Neural progenitor cell (in vitro differentiated cells): ENCODE data around the gene S100A12. TPM values are rescaled to one million over a fixed set of nuclear protein-coding genes. Genes with fewer than 3 reads are reported as not detected.

Experiments used
- DNase-seq: peaks from one replicate; pipeline ENCODE4 v3.0.0-alpha.2; 2016; ENCODE audit warnings: low spot score
- H2AFZ ChIP-seq: fragments of 200-600 bp; sonication (generic); replicated peaks from 2 replicates; pipeline ENCODE4 v1.6.1; 2016; ENCODE audit warnings: antibody characterized with exemption
- H3F3A ChIP-seq: fragments of 200-600 bp; sonication (generic); 2 replicates; pipeline ENCODE4 v1.6.1; 2016; ENCODE audit warnings: antibody characterized with exemption, low read depth
- H3K27ac ChIP-seq: fragments of 200-600 bp; sonication (generic); 2 replicates; pipeline ENCODE4 v1.5.1; 2016; ENCODE audit warnings: mild to moderate bottlenecking
- H3K27me3 ChIP-seq: fragments of 200-600 bp; sonication (generic); 2 replicates; pipeline ENCODE4 v1.6.1; 2016; ENCODE audit warnings: mild to moderate bottlenecking, moderate library complexity
- H3K36me3 ChIP-seq: fragments of 200-600 bp; sonication (generic); 2 replicates; pipeline ENCODE4 v1.5.1; 2016
- H3K4me1 ChIP-seq: fragments of 200-600 bp; sonication (generic); 2 replicates; pipeline ENCODE4 v1.6.1; 2016; ENCODE audit warnings: mixed run types
- H3K4me2 ChIP-seq: fragments of 200-600 bp; sonication (generic); 2 replicates; pipeline ENCODE4 v1.6.1; 2016
- H3K4me3 ChIP-seq: fragments of 200-600 bp; sonication (generic); 2 replicates; pipeline ENCODE4 v1.5.1; 2016
- H3K79me2 ChIP-seq: fragments of 200-600 bp; sonication (generic); 2 replicates; pipeline ENCODE4 v1.6.1; 2016; ENCODE audit warnings: low read depth
- H3K9ac ChIP-seq: fragments of 200-600 bp; sonication (generic); 2 replicates; pipeline ENCODE4 v1.6.1; 2016
- H3K9me3 ChIP-seq: fragments of 200-600 bp; sonication (generic); 2 replicates; pipeline ENCODE4 v1.5.1; 2016; ENCODE audit warnings: low read depth
- H4K20me1 ChIP-seq: fragments of 200-600 bp; sonication (generic); 2 replicates; pipeline ENCODE4 v1.6.1; 2016; ENCODE audit warnings: low read depth
- H3K27ac Mint-ChIP-seq: 3 replicates; pipeline ENCODE4 v1.8.0; 2021; ENCODE audit warnings: mixed read lengths
- H3K27me3 Mint-ChIP-seq: 2 replicates; pipeline ENCODE4 v1.8.0; 2022; ENCODE audit warnings: low read depth, mild to moderate bottlenecking, inconsistent platforms, moderate library complexity, mixed read lengths; ENCODE audit not compliant: insufficient read depth
- H3K36me3 Mint-ChIP-seq: 3 replicates; pipeline ENCODE4 v1.8.0; 2021; ENCODE audit warnings: mixed read lengths
- H3K4me1 Mint-ChIP-seq: 3 replicates; pipeline ENCODE4 v1.8.0; 2021; ENCODE audit warnings: mixed read lengths
- H3K4me3 Mint-ChIP-seq: 3 replicates; pipeline ENCODE4 v1.8.0; 2021; ENCODE audit warnings: mild to moderate bottlenecking, moderate library complexity, mixed read lengths
- H3K9me3 Mint-ChIP-seq: 3 replicates; pipeline ENCODE4 v1.8.0; 2020; ENCODE audit warnings: mixed read lengths
- EZH2 ChIP-seq: fragments of 200-600 bp; sonication (generic); IDR thresholded peaks from 2 replicates; pipeline ENCODE4 v1.6.1; 2017; ENCODE audit warnings: antibody characterized with exemption, mild to moderate bottlenecking, moderate library complexity
- EZH2phosphoT487 ChIP-seq: fragments of 200-600 bp; sonication (generic); IDR thresholded peaks from 2 replicates; pipeline ENCODE4 v1.6.1; 2017; ENCODE audit warnings: antibody characterized with exemption
- total RNA-seq: library from RNA; depleted of rRNA; stranded (reverse); fragments of >200 nt; gene quantifications from 2 replicates; pipeline ENCODE4 v1.2.3, GENCODE V29; 2015; ENCODE audit warnings: low replicate concordance
- TF ChIP-seq, protein P1 (sequence below): fragments of 200-600 bp; sonication (generic); IDR thresholded peaks from 2 replicates; pipeline ENCODE4 v1.5.1; 2017; ENCODE audit warnings: antibody characterized with exemption, mild to moderate bottlenecking

The S100A12 gene
- total RNA-seq, 1 donor from 2014 or later = not detected

DNA sequence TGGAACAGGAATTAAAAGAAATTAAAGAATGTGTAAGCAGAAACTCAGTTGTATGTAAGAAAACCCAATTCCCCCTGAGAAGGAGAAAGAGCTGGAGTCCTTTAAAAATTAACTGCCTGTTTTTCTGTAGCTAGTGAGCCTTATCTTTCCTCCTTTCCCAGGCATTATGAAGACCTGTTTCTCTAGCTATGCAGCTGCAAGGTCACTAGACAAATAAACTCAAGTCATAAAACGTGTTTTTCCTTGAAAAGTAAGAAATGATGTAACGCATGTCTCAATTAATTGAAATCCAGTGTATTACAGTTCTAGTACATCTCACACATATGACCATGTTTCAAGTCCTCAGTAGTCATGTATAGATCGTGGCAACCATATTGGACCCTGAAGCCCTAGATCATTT, 5.3 kb downstream of the S100A12 start:
- H4K20me1 ChIP-seq = no peaks in the 10 kb centered on the region
- no peaks in the 10 kb centered on the region for H3K9me3 ChIP-seq
- no peaks in the 10 kb centered on the region for H3K9me3 Mint-ChIP-seq
- H3K9ac ChIP-seq = no peak overlapping the region
- peaks cover 10% of the 10 kb centered on the region for H3K27me3 Mint-ChIP-seq
- TF ChIP-seq EZH2 (no peak), EZH2phosphoT487 (no peak)
- TF ChIP-seq, protein P1, sequence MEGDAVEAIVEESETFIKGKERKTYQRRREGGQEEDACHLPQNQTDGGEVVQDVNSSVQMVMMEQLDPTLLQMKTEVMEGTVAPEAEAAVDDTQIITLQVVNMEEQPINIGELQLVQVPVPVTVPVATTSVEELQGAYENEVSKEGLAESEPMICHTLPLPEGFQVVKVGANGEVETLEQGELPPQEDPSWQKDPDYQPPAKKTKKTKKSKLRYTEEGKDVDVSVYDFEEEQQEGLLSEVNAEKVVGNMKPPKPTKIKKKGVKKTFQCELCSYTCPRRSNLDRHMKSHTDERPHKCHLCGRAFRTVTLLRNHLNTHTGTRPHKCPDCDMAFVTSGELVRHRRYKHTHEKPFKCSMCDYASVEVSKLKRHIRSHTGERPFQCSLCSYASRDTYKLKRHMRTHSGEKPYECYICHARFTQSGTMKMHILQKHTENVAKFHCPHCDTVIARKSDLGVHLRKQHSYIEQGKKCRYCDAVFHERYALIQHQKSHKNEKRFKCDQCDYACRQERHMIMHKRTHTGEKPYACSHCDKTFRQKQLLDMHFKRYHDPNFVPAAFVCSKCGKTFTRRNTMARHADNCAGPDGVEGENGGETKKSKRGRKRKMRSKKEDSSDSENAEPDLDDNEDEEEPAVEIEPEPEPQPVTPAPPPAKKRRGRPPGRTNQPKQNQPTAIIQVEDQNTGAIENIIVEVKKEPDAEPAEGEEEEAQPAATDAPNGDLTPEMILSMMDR = no peak
- H3K36me3 Mint-ChIP-seq = no peaks in the 10 kb centered on the region
- H3K4me3 Mint-ChIP-seq = no peak overlapping the region
- no peaks in the 10 kb centered on the region for H3K79me2 ChIP-seq
- no peaks in the 10 kb centered on the region for H3K27me3 ChIP-seq
- no peak overlapping the region for H3K4me3 ChIP-seq
- no peaks in the 10 kb centered on the region for H3K4me1 Mint-ChIP-seq
- H3K4me2 ChIP-seq = no peak overlapping the region
- H3K27ac Mint-ChIP-seq = no peak overlapping the region
- no peaks in the 10 kb centered on the region for H3K36me3 ChIP-seq
- no peak overlapping the region for H3K27ac ChIP-seq
- H3F3A ChIP-seq = no peaks in the 10 kb centered on the region
- DNase-seq = no peak
- no peaks in the 10 kb centered on the region for H3K4me1 ChIP-seq
- H2AFZ ChIP-seq = no peak overlapping the region

DNA sequence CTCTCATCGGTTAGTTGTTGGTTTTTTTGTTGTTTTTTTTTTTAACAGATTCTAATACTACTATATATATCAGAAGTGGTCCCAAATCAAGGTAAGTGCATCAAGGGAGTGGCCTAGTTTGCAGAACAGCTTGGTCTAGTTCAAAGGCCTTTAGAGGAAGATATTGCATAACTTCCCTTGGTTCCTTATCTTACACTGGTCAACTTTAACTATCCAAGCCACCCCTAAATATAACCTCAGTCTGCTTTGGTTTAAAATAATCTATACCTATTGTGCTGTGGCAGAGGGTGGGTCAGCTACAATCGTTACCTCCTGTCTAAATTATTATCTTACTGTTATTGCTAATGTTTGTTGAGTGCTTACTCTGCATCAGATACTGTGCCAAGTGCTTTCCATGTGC, 6.9 kb downstream of the S100A12 start:
- Mint-ChIP-seq H3K27me3 (peaks cover 9% of the 10 kb centered on the region), H3K4me3 (no peak overlapping the region), H3K27ac (no peak overlapping the region), H3K9me3 (no peaks in the 10 kb centered on the region), H3K36me3 (no peaks in the 10 kb centered on the region), H3K4me1 (no peaks in the 10 kb centered on the region)
- Histone ChIP-seq H3F3A (no peaks in the 10 kb centered on the region), H3K36me3 (no peaks in the 10 kb centered on the region), H3K9ac (no peak overlapping the region), H3K79me2 (no peaks in the 10 kb centered on the region), H3K9me3 (no peaks in the 10 kb centered on the region), H3K27me3 (no peaks in the 10 kb centered on the region), H2AFZ (no peak overlapping the region), H3K4me3 (no peak overlapping the region), H3K4me1 (no peaks in the 10 kb centered on the region), H4K20me1 (no peaks in the 10 kb centered on the region), H3K27ac (no peak overlapping the region), H3K4me2 (no peak overlapping the region)
- TF ChIP-seq EZH2 (no peak), EZH2phosphoT487 (no peak)
- TF ChIP-seq, protein P1 = no peak
- DNase-seq = no peak

DNA sequence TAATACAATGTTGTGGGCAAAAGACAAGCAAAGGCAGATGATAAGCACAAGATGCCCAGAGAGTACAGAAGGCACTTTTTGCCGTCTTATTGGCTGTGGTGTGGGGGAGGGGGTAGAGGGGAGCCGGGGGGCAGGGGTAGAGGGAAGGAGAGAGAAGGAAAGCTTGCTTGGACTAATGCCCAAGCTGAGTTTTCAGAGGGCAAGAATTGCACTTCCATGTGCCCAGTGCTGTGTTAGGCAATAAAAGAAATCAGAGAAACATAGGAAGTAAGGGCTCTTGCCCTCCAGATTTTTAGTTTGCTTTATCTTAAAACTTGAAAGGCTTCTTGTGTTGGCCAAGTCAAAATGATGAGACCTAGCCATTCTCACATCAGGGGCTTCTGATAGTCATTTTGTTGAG, 8.3 kb downstream of the S100A12 start:
- H3K79me2 ChIP-seq = no peaks in the 10 kb centered on the region
- no peak overlapping the region for H3K27ac ChIP-seq
- Mint-ChIP-seq H3K4me3 (no peak overlapping the region), H3K9me3 (no peaks in the 10 kb centered on the region), H3K27ac (no peak overlapping the region), H3K36me3 (no peaks in the 10 kb centered on the region), H3K4me1 (no peaks in the 10 kb centered on the region), H3K27me3 (peaks cover 12% of the 10 kb centered on the region)
- no peaks in the 10 kb centered on the region for H3K9me3 ChIP-seq
- no peaks in the 10 kb centered on the region for H4K20me1 ChIP-seq
- no peaks in the 10 kb centered on the region for H3K4me1 ChIP-seq
- no peaks in the 10 kb centered on the region for H3F3A ChIP-seq
- no peak overlapping the region for H2AFZ ChIP-seq
- H3K27me3 ChIP-seq = no peaks in the 10 kb centered on the region
- TF ChIP-seq EZH2phosphoT487 = no peak
- TF ChIP-seq, protein P1 = no peak
- TF ChIP-seq EZH2 = no peak
- H3K36me3 ChIP-seq = no peaks in the 10 kb centered on the region
- no peak overlapping the region for H3K4me3 ChIP-seq
- no peak overlapping the region for H3K9ac ChIP-seq
- DNase-seq = no peak
- no peak overlapping the region for H3K4me2 ChIP-seq
